Stimulated activated CD4-positive, alpha-beta T cell treated with anti-CD3 and anti-CD28 coated beads, Interleukin-12 subunit alpha, Interleukin-12 subunit beta, amount 100 ng/mL, for 4 hours (primary cell): Measurements from ENCODE around the gene MFSD2A.
"Not testable (repeated sequence)": the region's sequence is repeated elsewhere in the genome, so short reads cannot be mapped to it uniquely, and the experiment has no call there.

Experiments used
- DNase-seq: peaks from one replicate; pipeline ENCODE4 v3.0.0-alpha.2; 2020

Gene MFSD2A

GRCh38 chr1:39954870-39955546, at the start of gene MFSD2A:
Gene MFSD2A, plus strand, starts transcription at chr1:39955145. Its CDS starts 148 bp downstream, at chr1:39955293.
- peak; percentile 94 for DNase-seq

GRCh38 chr1:39905172-39905571, 49.8 kb upstream of the MFSD2A start:
- no peak for DNase-seq

GRCh38 chr1:39907528-39908453, 47.2 kb upstream of the MFSD2A start:
- DNase-seq: no peak

GRCh38 chr1:39908534-39908933, 46.4 kb upstream of the MFSD2A start:
- DNase-seq: no peak

GRCh38 chr1:39910263-39910662, 44.7 kb upstream of the MFSD2A start:
- DNase-seq: no peak

- not testable (repeated sequence) for DNase-seq
Measured at GRCh38 chr1:39913136-39913535, 41.8 kb upstream of the MFSD2A start.

- DNase-seq: no peak
Measured at GRCh38 chr1:39915499-39916129, 39.3 kb upstream of the MFSD2A start.

- no peak for DNase-seq
Measured at GRCh38 chr1:39917825-39918224, 37.1 kb upstream of the MFSD2A start.

GRCh38 chr1:39919545-39919944, 35.4 kb upstream of the MFSD2A start:
- DNase-seq: peak; percentile 21

- DNase-seq: no peak
Measured at GRCh38 chr1:39922251-39922688, 32.7 kb upstream of the MFSD2A start.

- DNase-seq: no peak
Measured at GRCh38 chr1:39925721-39926342, 29.1 kb upstream of the MFSD2A start.

GRCh38 chr1:39926343-39926793, 28.6 kb upstream of the MFSD2A start:
- no peak for DNase-seq

- no peak for DNase-seq
Measured at GRCh38 chr1:39926820-39927219, 28.1 kb upstream of the MFSD2A start.

- DNase-seq: no peak
Measured at GRCh38 chr1:39927538-39927937, 27.4 kb upstream of the MFSD2A start.

- DNase-seq: no peak
Measured at GRCh38 chr1:39928809-39929587, 25.9 kb upstream of the MFSD2A start.

GRCh38 chr1:39933956-39934941, 20.7 kb upstream of the MFSD2A start:
- no peak for DNase-seq

- no peak for DNase-seq
Measured at GRCh38 chr1:39936724-39937491, 18.0 kb upstream of the MFSD2A start.

- no peak for DNase-seq
Measured at GRCh38 chr1:39938856-39939255, 16.1 kb upstream of the MFSD2A start.

GRCh38 chr1:39940253-39940652, 14.7 kb upstream of the MFSD2A start:
- DNase-seq: no peak
